Caco-2 (cell line): Measurements from ENCODE around the gene AMFR. TPM values are rescaled to one million over a fixed set of nuclear protein-coding genes. Genes with fewer than 3 reads are reported as not detected.

Experiments used
- BruUV-seq: library from RNA; stranded (reverse); fragments of 400-500 nt; replicated peaks from 2 replicates; lab custom pipeline; 2021; lab: Mats Ljungman, UMichigan
- CTCF ChIA-PET: fragments of 300-600 bp; sonication (Branson Sonifier 250); formaldehyde crosslinking; loops from one replicate; lab custom pipeline; 2022; ENCODE audit warnings: antibody characterized with exemption; lab: Charles Lee
- POLR2A ChIA-PET: fragments of 300-600 bp; sonication (Branson Sonifier 250); formaldehyde crosslinking; loops from one replicate; lab custom pipeline; 2022; ENCODE audit warnings: antibody characterized with exemption; lab: Charles Lee
- DNase-seq, 2 experiments: peaks; one replicate each; pipeline versions ENCODE4 v3.0.0 to v3.0.0-alpha.2; 2020 to 2022
- H3K27me3 ChIP-seq: replicated peaks from 2 replicates; pipeline ENCODE4 v1.6.0; 2011; ENCODE audit warnings: low read length; ENCODE audit not compliant: control insufficient read depth, insufficient read depth
- H3K36me3 ChIP-seq: 2 replicates; pipeline ENCODE4 v1.5.1; 2011; ENCODE audit warnings: low read length; ENCODE audit not compliant: control insufficient read depth, insufficient read depth
- H3K4me1 ChIP-seq: fragments of 250-450 bp; sonication (Bioruptor Pico); 2 replicates; pipeline ENCODE4 v1.5.1; 2020; ENCODE audit warnings: mild to moderate bottlenecking
- H3K4me3 ChIP-seq: 2 replicates; pipeline ENCODE4 v1.5.1; 2011; ENCODE audit warnings: low read depth, mild to moderate bottlenecking, control low read depth, low read length
- H3K9me3 ChIP-seq: fragments of 250-450 bp; sonication (Bioruptor Pico); 2 replicates; pipeline ENCODE4 v1.5.1; 2020; ENCODE audit warnings: mild to moderate bottlenecking, moderate library complexity
- H3K27ac Mint-ChIP-seq: one replicate; pipeline ENCODE4 v1.8.0; 2022; ENCODE audit warnings: mixed read lengths; ENCODE audit not compliant: unreplicated experiment
- H3K27me3 Mint-ChIP-seq: one replicate; pipeline ENCODE4 v1.8.0; 2022; ENCODE audit warnings: mixed read lengths; ENCODE audit not compliant: insufficient read depth, unreplicated experiment
- H3K36me3 Mint-ChIP-seq: one replicate; pipeline ENCODE4 v1.8.0; 2022; ENCODE audit warnings: mild to moderate bottlenecking, mixed read lengths; ENCODE audit not compliant: insufficient read depth, unreplicated experiment
- H3K4me1 Mint-ChIP-seq: one replicate; pipeline ENCODE4 v1.8.0; 2022; ENCODE audit warnings: low read depth, mixed read lengths; ENCODE audit not compliant: unreplicated experiment
- H3K4me3 Mint-ChIP-seq: one replicate; pipeline ENCODE4 v1.8.0; 2022; ENCODE audit warnings: mild to moderate bottlenecking, moderate library complexity, mixed read lengths; ENCODE audit not compliant: unreplicated experiment
- H3K9me3 Mint-ChIP-seq: one replicate; pipeline ENCODE4 v1.8.0; 2022; ENCODE audit warnings: mixed read lengths; ENCODE audit not compliant: unreplicated experiment
- intact Hi-C: fragments of 100-400 bp; cut with micrococcal nuclease; formaldehyde crosslinking; loops from one replicate; pipeline ENCODE4 v1.10.0; 2022; ENCODE audit not compliant: unreplicated experiment
- total RNA-seq: library from RNA; stranded (reverse); gene quantifications from 2 replicates; pipeline ENCODE4 v1.2.3, GENCODE V29; 2022
- TF ChIP-seq, protein P1 (sequence below), 2 experiments: fragments of 200-600 bp in 1 of 2; IDR thresholded peaks; 1 replicate in 1 of 2; 2 replicates in 1 of 2; pipeline versions ENCODE4 v1.5.1 to v1.8.0; 2011 to 2022; ENCODE audit warnings: antibody characterized with exemption in 1 of 2, control low read depth in 1 of 2, inconsistent platforms in 1 of 2, low read depth in 1 of 2, low read length in 1 of 2, mild to moderate bottlenecking in 1 of 2, moderate library complexity in 1 of 2; ENCODE audit not compliant: insufficient read depth in 1 of 2, severe bottlenecking in 1 of 2, unreplicated experiment in 1 of 2

AMFR gene
- total RNA-seq, 1 experiment from 2014 or later, result 106 TPM

DNA sequence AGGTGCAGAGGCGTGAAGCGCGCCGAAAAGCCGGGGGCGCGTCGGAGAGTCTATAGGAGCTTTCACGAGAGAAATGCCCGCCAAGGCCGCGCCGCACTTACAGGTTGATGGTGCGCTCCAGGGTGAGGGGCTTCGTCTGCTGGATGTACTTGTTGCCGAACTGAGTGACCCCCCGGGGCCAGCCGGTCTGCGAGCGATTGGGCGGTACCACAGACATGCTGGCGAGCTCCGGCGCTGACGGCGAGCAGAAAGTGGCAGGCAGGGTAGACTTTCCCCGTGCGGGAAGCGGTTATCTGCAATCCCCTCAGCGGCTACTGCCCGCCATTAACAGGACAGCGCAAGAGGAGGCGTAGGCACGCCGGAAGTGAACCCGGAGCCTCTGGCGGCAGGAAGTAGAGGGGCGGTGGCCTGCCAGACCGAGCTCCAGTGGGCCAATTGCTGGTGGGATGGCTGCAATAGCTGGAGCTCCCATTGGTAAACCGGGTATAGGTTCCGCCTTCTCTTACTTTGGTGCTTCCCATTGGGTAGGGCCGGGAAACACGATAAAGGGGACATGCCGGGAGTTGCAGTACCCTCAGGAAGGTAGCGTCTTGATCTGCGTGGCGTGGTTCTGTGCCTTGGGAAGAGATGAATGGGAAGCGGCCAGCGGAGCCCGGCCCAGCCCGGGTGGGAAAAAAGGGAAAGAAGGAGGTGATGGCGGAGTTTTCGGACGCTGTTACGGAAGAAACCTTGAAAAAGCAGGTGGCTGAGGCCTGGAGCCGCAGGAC, 25.8 kb upstream of the AMFR start, which contains the start of the genes NUDT21 and OGFOD1:
Gene NUDT21 (minus strand): TSS at position 347 of the 767 bp plus-strand sequence. CDS start 130 bp downstream, at position 217.
Gene OGFOD1 (plus strand): TSS at position 569 of the 767 bp plus-strand sequence. CDS start 59 bp downstream, at position 628.
- intact Hi-C loops, result loop anchor here (1.0 kb wide), 2 partner anchors 26 to 42 kb away; partner anchors contain the start of gene AMFR
- H3K27ac Mint-ChIP-seq, result peak within 1 kb of the TSS; percentile 90
- POLR2A ChIA-PET, result interaction anchor here (0.5 to 1.0 kb wide), 12 partner anchors 9 to 1047 kb away, joined by 3 to 6 read pairs (median 4); partner anchors contain the start of gene MT2A

GRCh38 chr16:56450275-56450985, 25.1 kb upstream of the AMFR start:
- Mint-ChIP-seq H3K36me3 (peaks cover 50% of the 10 kb centered on the region), H3K27ac (peak overlapping the region; percentile 90), H3K27me3 (no peaks in the 10 kb centered on the region), H3K9me3 (no peaks in the 10 kb centered on the region), H3K4me3 (peak overlapping the region; percentile 81), H3K4me1 (peaks cover 29% of the 10 kb centered on the region)
- ChIA-PET CTCF (interaction anchor here (0.5 to 1.0 kb wide), 5 partner anchors 94 to 401 kb away, joined by 4 to 7 read pairs (median 6); no protein-coding TSS in a partner anchor), POLR2A (interaction anchor here (0.5 to 1.0 kb wide), 11 partner anchors 10 to 1047 kb away, joined by 3 to 6 read pairs (median 4); partner anchors contain the start of gene MT2A)
- Histone ChIP-seq H3K27me3 (no peaks in the 10 kb centered on the region), H3K4me3 (peak overlapping the region; percentile 62), H3K36me3 (no peaks in the 10 kb centered on the region), H3K4me1 (peaks cover 32% of the 10 kb centered on the region), H3K9me3 (no peaks in the 10 kb centered on the region)
- DNase-seq, result peak in 1 of 2 experiments; percentile 14
- intact Hi-C loops, result no loop called here
- BruUV-seq, result no TSS peak
- TF ChIP-seq, protein P1, sequence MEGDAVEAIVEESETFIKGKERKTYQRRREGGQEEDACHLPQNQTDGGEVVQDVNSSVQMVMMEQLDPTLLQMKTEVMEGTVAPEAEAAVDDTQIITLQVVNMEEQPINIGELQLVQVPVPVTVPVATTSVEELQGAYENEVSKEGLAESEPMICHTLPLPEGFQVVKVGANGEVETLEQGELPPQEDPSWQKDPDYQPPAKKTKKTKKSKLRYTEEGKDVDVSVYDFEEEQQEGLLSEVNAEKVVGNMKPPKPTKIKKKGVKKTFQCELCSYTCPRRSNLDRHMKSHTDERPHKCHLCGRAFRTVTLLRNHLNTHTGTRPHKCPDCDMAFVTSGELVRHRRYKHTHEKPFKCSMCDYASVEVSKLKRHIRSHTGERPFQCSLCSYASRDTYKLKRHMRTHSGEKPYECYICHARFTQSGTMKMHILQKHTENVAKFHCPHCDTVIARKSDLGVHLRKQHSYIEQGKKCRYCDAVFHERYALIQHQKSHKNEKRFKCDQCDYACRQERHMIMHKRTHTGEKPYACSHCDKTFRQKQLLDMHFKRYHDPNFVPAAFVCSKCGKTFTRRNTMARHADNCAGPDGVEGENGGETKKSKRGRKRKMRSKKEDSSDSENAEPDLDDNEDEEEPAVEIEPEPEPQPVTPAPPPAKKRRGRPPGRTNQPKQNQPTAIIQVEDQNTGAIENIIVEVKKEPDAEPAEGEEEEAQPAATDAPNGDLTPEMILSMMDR (IDR thresholded peaks at IDR 0.05; ENCODE audit: insufficient read depth in 1 of 2, low read depth in 1 of 2, low read length in 1 of 2, severe bottlenecking in 1 of 2, unreplicated experiment in 1 of 2), result no peak

More for the DNA sequence above, 25.8 kb upstream of the AMFR start, which contains the start of the genes NUDT21 and OGFOD1:
- Histone ChIP-seq H3K36me3 (no peaks in the 10 kb centered on the region), H3K4me3 (peak within 1 kb of the TSS; percentile 62), H3K9me3 (no peaks in the 10 kb centered on the region), H3K27me3 (no peaks in the 10 kb centered on the region), H3K4me1 (peaks cover 32% of the 10 kb centered on the region)
- Mint-ChIP-seq H3K9me3 (no peaks in the 10 kb centered on the region), H3K36me3 (peaks cover 50% of the 10 kb centered on the region), H3K27me3 (no peaks in the 10 kb centered on the region), H3K4me3 (peak within 1 kb of the TSS; percentile 81), H3K4me1 (peaks cover 29% of the 10 kb centered on the region)
- TF ChIP-seq, protein P1 (IDR thresholded peaks at IDR 0.05; ENCODE audit: insufficient read depth in 1 of 2, low read depth in 1 of 2, low read length in 1 of 2, severe bottlenecking in 1 of 2, unreplicated experiment in 1 of 2), result no peak
- no TSS peak for BruUV-seq
- DNase-seq, result peak; percentile 98
- CTCF ChIA-PET, result interaction anchor here (0.5 to 1.0 kb wide), 7 partner anchors 41 to 400 kb away, joined by 4 to 7 read pairs (median 6); no protein-coding TSS in a partner anchor

DNA sequence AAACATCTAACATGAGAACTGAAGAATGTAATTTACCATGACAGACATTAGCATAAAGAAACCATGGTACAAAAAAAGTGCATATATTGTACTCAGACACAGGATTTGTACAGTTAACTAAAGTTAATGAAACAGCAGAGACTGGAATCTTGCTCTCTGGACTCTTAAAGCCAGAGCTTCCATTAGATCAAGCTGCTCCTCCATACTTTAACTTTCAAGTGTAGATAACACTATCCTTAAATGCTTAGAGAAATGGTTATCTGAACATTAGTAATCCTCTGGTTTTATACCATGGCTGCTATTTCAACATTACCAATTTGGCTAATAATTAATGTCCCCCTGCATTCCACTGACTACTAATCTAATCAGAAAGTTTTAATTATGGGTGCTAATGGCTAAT, 22.7 kb upstream of the AMFR start:
- Histone ChIP-seq H3K9me3 (no peaks in the 10 kb centered on the region), H3K4me1 (peaks cover 32% of the 10 kb centered on the region), H3K27me3 (no peaks in the 10 kb centered on the region), H3K4me3 (no peak overlapping the region), H3K36me3 (0 out of 2 replicates have a peak, but pooled peaks cover 1% of the 10 kb centered on the region)
- H3K36me3 Mint-ChIP-seq, result peaks cover 53% of the 10 kb centered on the region
- TF ChIP-seq, protein P1 (IDR thresholded peaks at IDR 0.05; ENCODE audit: insufficient read depth in 1 of 2, low read depth in 1 of 2, low read length in 1 of 2, severe bottlenecking in 1 of 2, unreplicated experiment in 1 of 2), result no peak
- ChIA-PET CTCF (no interaction called here), POLR2A (interaction anchor here (0.5 kb wide), 1 partner anchor 100 kb away, joined by 7 read pairs; no protein-coding TSS in a partner anchor)
- H3K9me3 Mint-ChIP-seq, result no peaks in the 10 kb centered on the region
- intact Hi-C loops, result no loop called here
- H3K27ac Mint-ChIP-seq, result peak overlapping the region; percentile 60
- H3K4me3 Mint-ChIP-seq, result peak overlapping the region; percentile 41
- no peaks in the 10 kb centered on the region for H3K27me3 Mint-ChIP-seq
- peaks cover 29% of the 10 kb centered on the region for H3K4me1 Mint-ChIP-seq
- DNase-seq, result no peak
- BruUV-seq, result no TSS peak
